Right atrium auricular region (tissue), 2 donors: ENCODE measurements around the gene ANXA4. TPM values are rescaled to one million over a fixed set of nuclear protein-coding genes. Genes with fewer than 3 reads are reported as not detected.
A peak's percentile ranks its signal among the peaks of the same experiment; 100 is the strongest.

Experiments
- DNase-seq: peaks from one replicate; pipeline ENCODE4 v3.0.0-alpha.2; 2019; ENCODE audit warnings: low spot score
- H3K27ac ChIP-seq, 2 donors: fragments of 200-600 bp; sonication (generic); 1 replicate in 1 of 2; 2 replicates in 1 of 2; pipeline ENCODE4 v1.5.1; 2016 to 2019
- H3K27me3 ChIP-seq, 2 donors: fragments of 200-600 bp; sonication (generic); one replicate each; pipeline versions ENCODE4 v1.5.1 to v1.6.0; 2017 to 2019
- H3K36me3 ChIP-seq: fragments of 200-600 bp; sonication (generic); one replicate; pipeline ENCODE4 v1.5.1; 2016
- H3K4me1 ChIP-seq, 2 donors: fragments of 200-600 bp; sonication (generic); one replicate each; pipeline versions ENCODE4 v1.5.1 to v1.6.0; 2017 to 2019
- H3K4me3 ChIP-seq, 2 donors: fragments of 200-600 bp; sonication (generic); 1 replicate in 1 of 2; 2 replicates in 1 of 2; pipeline ENCODE4 v1.5.1; 2017 to 2019; ENCODE audit warnings: mild to moderate bottlenecking in 1 of 2, moderate library complexity in 1 of 2
- H3K9me3 ChIP-seq, 2 donors: fragments of 200-600 bp; sonication (generic); one replicate each; pipeline ENCODE4 v1.5.1; 2019
- CTCF ChIP-seq, 2 donors: fragments of 200-600 bp; sonication (generic); IDR thresholded peaks; one replicate each; pipeline ENCODE4 v1.5.1; 2019; ENCODE audit warnings: antibody characterized with exemption in 2 of 2
- total RNA-seq, 2 donors: library from RNA; depleted of rRNA; stranded (reverse); fragments of >200 nt; gene quantifications; one replicate each; pipeline ENCODE4 v1.1.0, GENCODE V29; 2016

ANXA4 gene
- total RNA-seq, 2 donors from 2014 or later = 12.7 to 25.9 TPM

- no peaks in the 10 kb centered on the region for H3K9me3 ChIP-seq
- peaks cover 0 to 31% of the 10 kb centered on the region in 2 donors for H3K4me1 ChIP-seq
- no peak overlapping the region for H3K4me3 ChIP-seq
- H3K27ac ChIP-seq = no peak overlapping the region
- no peak for DNase-seq
- no peaks in the 10 kb centered on the region for H3K27me3 ChIP-seq
- H3K36me3 ChIP-seq = no peaks in the 10 kb centered on the region
- TF ChIP-seq CTCF (IDR thresholded peaks at IDR 0.05) = no peak
These were observed 26.3 kb downstream of the ANXA4 start for GRCh38 chr2:69768235-69768634.

- H3K4me1 ChIP-seq = peaks cover 0 to 31% of the 10 kb centered on the region in 2 donors
- no peak for TF ChIP-seq CTCF (IDR thresholded peaks at IDR 0.05)
- H3K27me3 ChIP-seq = no peaks in the 10 kb centered on the region
- H3K9me3 ChIP-seq = no peaks in the 10 kb centered on the region
- no peak overlapping the region for H3K27ac ChIP-seq
- H3K4me3 ChIP-seq = no peak overlapping the region
- DNase-seq = no peak
- no peaks in the 10 kb centered on the region for H3K36me3 ChIP-seq
These were observed 26.9 kb downstream of the ANXA4 start for GRCh38 chr2:69768789-69769188.

GRCh38 chr2:69769272-69769671 lies 27.3 kb downstream of the ANXA4 start:
- Histone ChIP-seq H3K27me3 (no peaks in the 10 kb centered on the region), H3K4me1 (peaks cover 0 to 31% of the 10 kb centered on the region in 2 donors), H3K36me3 (no peaks in the 10 kb centered on the region), H3K9me3 (no peaks in the 10 kb centered on the region), H3K27ac (peak overlapping the region; percentile 41 to 73), H3K4me3 (no peak overlapping the region)
- DNase-seq = no peak
- no peak for TF ChIP-seq CTCF (IDR thresholded peaks at IDR 0.05)

GRCh38 chr2:69770193-69770702 lies 28.3 kb downstream of the ANXA4 start:
- Histone ChIP-seq H3K36me3 (no peaks in the 10 kb centered on the region), H3K27me3 (no peaks in the 10 kb centered on the region), H3K27ac (peak overlapping the region; percentile 48 to 73), H3K9me3 (no peaks in the 10 kb centered on the region), H3K4me3 (no peak overlapping the region), H3K4me1 (peaks cover 0 to 39% of the 10 kb centered on the region in 2 donors)
- no peak for TF ChIP-seq CTCF (IDR thresholded peaks at IDR 0.05)
- peak; percentile 80 for DNase-seq

GRCh38 chr2:69770747-69771146 lies 28.8 kb downstream of the ANXA4 start:
- no peak for TF ChIP-seq CTCF (IDR thresholded peaks at IDR 0.05)
- no peaks in the 10 kb centered on the region for H3K27me3 ChIP-seq
- no peak for DNase-seq
- no peaks in the 10 kb centered on the region for H3K36me3 ChIP-seq
- no peaks in the 10 kb centered on the region for H3K9me3 ChIP-seq
- no peak overlapping the region for H3K4me3 ChIP-seq
- peaks cover 0 to 39% of the 10 kb centered on the region in 2 donors for H3K4me1 ChIP-seq
- peak overlapping the region; percentile 48 to 73 for H3K27ac ChIP-seq

- Histone ChIP-seq H3K27ac (no peak overlapping the region), H3K36me3 (no peaks in the 10 kb centered on the region), H3K9me3 (no peaks in the 10 kb centered on the region), H3K4me1 (peaks cover 0 to 37% of the 10 kb centered on the region in 2 donors), H3K27me3 (no peaks in the 10 kb centered on the region), H3K4me3 (no peak overlapping the region)
- TF ChIP-seq CTCF (IDR thresholded peaks at IDR 0.05) = no peak
- DNase-seq = no peak
These were observed 29.5 kb downstream of the ANXA4 start for GRCh38 chr2:69771461-69771860.
